ENCODE results near the gene SRPRA.

SRPRA gene

GRCh38 chr11:126229858-126230540, 38.7 kb downstream of the SRPRA start:
- no peak for DNase-seq (ENCODE audit: low read depth in 2 of 2)

- no peak for DNase-seq (ENCODE audit: low read depth in 2 of 2)
Measured at GRCh38 chr11:126226334-126227084, 42.2 kb downstream of the SRPRA start.

GRCh38 chr11:126225295-126225665, 43.4 kb downstream of the SRPRA start:
- DNase-seq (ENCODE audit: low read depth in 2 of 2) = no peak

- no peak for DNase-seq (ENCODE audit: low read depth in 2 of 2)
Measured at GRCh38 chr11:126224647-126225294, 43.9 kb downstream of the SRPRA start.

- no peak for DNase-seq (ENCODE audit: low read depth in 2 of 2)
Measured at GRCh38 chr11:126219547-126219946, 49.1 kb downstream of the SRPRA start.

- no peak for DNase-seq (ENCODE audit: low read depth in 2 of 2)
Measured at GRCh38 chr11:126217491-126217890, 51.2 kb downstream of the SRPRA start.

GRCh38 chr11:126216526-126217305, 52.0 kb downstream of the SRPRA start:
- DNase-seq (ENCODE audit: low read depth in 2 of 2) = no peak

GRCh38 chr11:126214841-126215240, 53.9 kb downstream of the SRPRA start:
- DNase-seq (ENCODE audit: low read depth in 2 of 2) = no peak

- DNase-seq (ENCODE audit: low read depth in 2 of 2) = no peak
Measured at GRCh38 chr11:126214441-126214840, 54.3 kb downstream of the SRPRA start.

Measured in stimulated activated CD4-positive, alpha-beta T cell treated with anti-CD3 and anti-CD28 coated beads, Interleukin-4, amount 100 ng/mL, for 48 hours (primary cell).